ENCODE results near the gene MYZAP. TPM values are rescaled to one million over a fixed set of nuclear protein-coding genes. Genes with fewer than 3 reads are reported as not detected.

MYZAP gene, protein sequence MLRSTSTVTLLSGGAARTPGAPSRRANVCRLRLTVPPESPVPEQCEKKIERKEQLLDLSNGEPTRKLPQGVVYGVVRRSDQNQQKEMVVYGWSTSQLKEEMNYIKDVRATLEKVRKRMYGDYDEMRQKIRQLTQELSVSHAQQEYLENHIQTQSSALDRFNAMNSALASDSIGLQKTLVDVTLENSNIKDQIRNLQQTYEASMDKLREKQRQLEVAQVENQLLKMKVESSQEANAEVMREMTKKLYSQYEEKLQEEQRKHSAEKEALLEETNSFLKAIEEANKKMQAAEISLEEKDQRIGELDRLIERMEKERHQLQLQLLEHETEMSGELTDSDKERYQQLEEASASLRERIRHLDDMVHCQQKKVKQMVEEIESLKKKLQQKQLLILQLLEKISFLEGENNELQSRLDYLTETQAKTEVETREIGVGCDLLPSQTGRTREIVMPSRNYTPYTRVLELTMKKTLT
- not detected for polyA plus RNA-seq (2012; ENCODE audit: insufficient read length, low read depth)

GRCh38 chr15:57591822-57592367 lies at the start of gene MYZAP:
Gene MYZAP (plus strand): TSS chr15:57591904. CDS start chr15:57592035, 131 bp downstream.
- TF ChIP-seq TAF1 (IDR thresholded peaks at IDR 0.05; ENCODE audit: borderline replicate concordance, insufficient read depth, low read length): no peak
- TF ChIP-seq FOXP2 (optimal IDR thresholded peaks at IDR 0.05; ENCODE audit: borderline replicate concordance, extremely low read depth, extremely low read length, insufficient read depth): no peak
- TF ChIP-seq, protein P1, sequence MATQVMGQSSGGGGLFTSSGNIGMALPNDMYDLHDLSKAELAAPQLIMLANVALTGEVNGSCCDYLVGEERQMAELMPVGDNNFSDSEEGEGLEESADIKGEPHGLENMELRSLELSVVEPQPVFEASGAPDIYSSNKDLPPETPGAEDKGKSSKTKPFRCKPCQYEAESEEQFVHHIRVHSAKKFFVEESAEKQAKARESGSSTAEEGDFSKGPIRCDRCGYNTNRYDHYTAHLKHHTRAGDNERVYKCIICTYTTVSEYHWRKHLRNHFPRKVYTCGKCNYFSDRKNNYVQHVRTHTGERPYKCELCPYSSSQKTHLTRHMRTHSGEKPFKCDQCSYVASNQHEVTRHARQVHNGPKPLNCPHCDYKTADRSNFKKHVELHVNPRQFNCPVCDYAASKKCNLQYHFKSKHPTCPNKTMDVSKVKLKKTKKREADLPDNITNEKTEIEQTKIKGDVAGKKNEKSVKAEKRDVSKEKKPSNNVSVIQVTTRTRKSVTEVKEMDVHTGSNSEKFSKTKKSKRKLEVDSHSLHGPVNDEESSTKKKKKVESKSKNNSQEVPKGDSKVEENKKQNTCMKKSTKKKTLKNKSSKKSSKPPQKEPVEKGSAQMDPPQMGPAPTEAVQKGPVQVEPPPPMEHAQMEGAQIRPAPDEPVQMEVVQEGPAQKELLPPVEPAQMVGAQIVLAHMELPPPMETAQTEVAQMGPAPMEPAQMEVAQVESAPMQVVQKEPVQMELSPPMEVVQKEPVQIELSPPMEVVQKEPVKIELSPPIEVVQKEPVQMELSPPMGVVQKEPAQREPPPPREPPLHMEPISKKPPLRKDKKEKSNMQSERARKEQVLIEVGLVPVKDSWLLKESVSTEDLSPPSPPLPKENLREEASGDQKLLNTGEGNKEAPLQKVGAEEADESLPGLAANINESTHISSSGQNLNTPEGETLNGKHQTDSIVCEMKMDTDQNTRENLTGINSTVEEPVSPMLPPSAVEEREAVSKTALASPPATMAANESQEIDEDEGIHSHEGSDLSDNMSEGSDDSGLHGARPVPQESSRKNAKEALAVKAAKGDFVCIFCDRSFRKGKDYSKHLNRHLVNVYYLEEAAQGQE (IDR thresholded peaks at IDR 0.05; ENCODE audit: insufficient read depth in 1 of 2, low read depth in 2 of 2, low read length in 2 of 2): no peak
- TF ChIP-seq SIN3A (IDR thresholded peaks at IDR 0.05; ENCODE audit: borderline replicate concordance, insufficient read depth, low read length): no peak
- no peak for TF ChIP-seq POLR2AphosphoS5 (IDR thresholded peaks at IDR 0.05; ENCODE audit: low read depth, low read length)

- TF ChIP-seq FOXP2 (optimal IDR thresholded peaks at IDR 0.05; ENCODE audit: borderline replicate concordance, extremely low read depth, extremely low read length, insufficient read depth) (no peak), TAF1 (IDR thresholded peaks at IDR 0.05; ENCODE audit: borderline replicate concordance, insufficient read depth, low read length) (no peak), SIN3A (IDR thresholded peaks at IDR 0.05; ENCODE audit: borderline replicate concordance, insufficient read depth, low read length) (no peak), POLR2AphosphoS5 (IDR thresholded peaks at IDR 0.05; ENCODE audit: low read depth, low read length) (no peak)
- TF ChIP-seq, protein P1 (IDR thresholded peaks at IDR 0.05; ENCODE audit: insufficient read depth in 1 of 2, low read depth in 2 of 2, low read length in 2 of 2): no peak
Measured at GRCh38 chr15:57542505-57542817, 49.2 kb upstream of the MYZAP start.

GRCh38 chr15:57544848-57545480 lies 46.7 kb upstream of the MYZAP start:
- TF ChIP-seq, protein P1 (IDR thresholded peaks at IDR 0.05; ENCODE audit: insufficient read depth in 1 of 2, low read depth in 2 of 2, low read length in 2 of 2): no peak
- no peak for TF ChIP-seq SIN3A (IDR thresholded peaks at IDR 0.05; ENCODE audit: borderline replicate concordance, insufficient read depth, low read length)
- no peak for TF ChIP-seq TAF1 (IDR thresholded peaks at IDR 0.05; ENCODE audit: borderline replicate concordance, insufficient read depth, low read length)
- TF ChIP-seq FOXP2 (optimal IDR thresholded peaks at IDR 0.05; ENCODE audit: borderline replicate concordance, extremely low read depth, extremely low read length, insufficient read depth): no peak
- TF ChIP-seq POLR2AphosphoS5 (IDR thresholded peaks at IDR 0.05; ENCODE audit: low read depth, low read length): no peak

DNA sequence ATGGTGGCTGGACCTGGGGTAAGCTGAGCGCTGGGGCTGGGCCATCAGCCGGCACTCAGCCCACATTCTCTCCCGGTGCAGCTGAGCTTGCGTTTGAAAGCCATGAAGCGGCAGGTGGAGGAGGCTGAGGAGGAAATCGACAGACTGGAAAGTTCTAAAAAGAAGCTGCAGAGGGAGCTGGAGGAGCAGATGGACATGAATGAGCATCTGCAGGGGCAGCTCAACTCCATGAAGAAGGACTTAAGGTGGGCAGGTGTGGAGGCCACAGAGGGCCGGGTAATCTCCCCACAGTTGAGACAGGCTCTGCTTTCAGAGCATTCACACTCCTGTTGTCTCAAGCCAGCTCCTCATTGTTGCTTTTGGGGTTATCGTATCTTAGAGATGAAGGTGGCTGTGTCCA lies 45.7 kb upstream of the MYZAP start:
- TF ChIP-seq, protein P1 (IDR thresholded peaks at IDR 0.05; ENCODE audit: insufficient read depth in 1 of 2, low read depth in 2 of 2, low read length in 2 of 2): no peak
- TF ChIP-seq SIN3A (IDR thresholded peaks at IDR 0.05; ENCODE audit: borderline replicate concordance, insufficient read depth, low read length) (no peak), TAF1 (IDR thresholded peaks at IDR 0.05; ENCODE audit: borderline replicate concordance, insufficient read depth, low read length) (no peak), POLR2AphosphoS5 (IDR thresholded peaks at IDR 0.05; ENCODE audit: low read depth, low read length) (no peak), FOXP2 (optimal IDR thresholded peaks at IDR 0.05; ENCODE audit: borderline replicate concordance, extremely low read depth, extremely low read length, insufficient read depth) (no peak)
